Stimulated activated CD8-positive, alpha-beta memory T cell treated with anti-CD3 and anti-CD28 coated beads, Interleukin-12 subunit alpha, Interleukin-12 subunit beta, amount 100 ng/mL, for 1 hour (primary cell): ENCODE measurements around the gene RABGAP1L.
"Not testable (repeated sequence)": the region's sequence is repeated elsewhere in the genome, so short reads cannot be mapped to it uniquely, and the experiment has no call there.

Experiments used
- DNase-seq: peaks from one replicate; pipeline ENCODE4 v3.0.0-alpha.2; 2020; ENCODE audit warnings: low read depth

Gene RABGAP1L

DNA sequence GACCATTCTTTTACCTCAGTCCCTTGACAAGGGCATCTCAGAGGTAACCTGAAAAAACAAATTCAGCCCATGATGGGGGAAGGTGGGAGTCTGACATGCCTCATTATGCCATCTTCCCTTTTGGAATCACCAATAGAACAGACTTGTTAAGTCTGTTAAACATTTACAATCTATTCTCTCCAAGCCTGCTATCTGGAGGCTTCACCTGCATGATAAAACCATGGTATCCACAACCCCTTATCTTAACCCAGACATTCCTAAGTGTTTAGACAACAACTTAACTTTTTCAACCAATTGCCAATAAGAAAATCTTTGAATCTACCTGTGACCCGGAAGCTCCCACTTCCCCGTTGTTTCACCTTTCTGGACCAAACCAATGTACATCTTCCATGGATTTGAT, 607.4 kb downstream of the RABGAP1L start:
- DNase-seq = no peak

DNA sequence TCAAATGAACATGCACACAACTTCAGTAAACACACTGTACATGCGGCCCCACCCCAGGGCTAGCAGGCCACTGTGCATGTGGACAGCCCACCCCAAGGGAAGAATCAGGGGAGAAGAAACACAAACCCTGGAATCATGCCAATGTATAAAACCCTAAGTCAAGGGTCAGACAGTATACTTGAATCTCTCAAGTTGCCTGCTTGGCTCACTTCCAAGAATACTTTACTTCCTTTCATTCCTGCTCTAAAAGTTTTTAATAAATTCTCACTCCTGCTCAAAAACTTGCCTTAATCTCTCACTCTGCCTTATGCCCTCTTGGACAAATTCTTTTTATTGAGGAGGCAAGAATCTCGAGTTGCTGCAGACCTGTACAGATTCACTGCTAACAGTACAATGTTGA, 609.2 kb downstream of the RABGAP1L start:
- DNase-seq = no peak

DNA sequence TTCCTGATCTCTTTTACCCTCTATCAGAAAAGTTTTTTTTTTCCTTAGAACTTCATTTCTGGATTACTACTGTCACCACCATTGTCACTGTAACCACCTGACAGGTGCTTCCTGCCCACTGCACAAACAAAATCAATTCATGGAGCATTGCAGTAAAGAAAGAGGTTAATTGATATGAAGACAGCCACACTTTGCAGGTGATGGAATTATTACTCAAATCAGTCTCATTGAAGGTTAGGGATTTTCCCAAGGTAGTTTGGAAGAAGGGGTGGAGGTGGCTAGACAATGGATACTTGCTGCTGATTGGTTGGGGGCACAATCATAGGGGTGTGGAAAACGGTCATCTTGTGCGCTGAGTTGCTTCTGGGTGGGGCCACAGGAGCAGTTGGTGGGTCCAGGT, 609.6 kb downstream of the RABGAP1L start:
- no peak for DNase-seq

DNA sequence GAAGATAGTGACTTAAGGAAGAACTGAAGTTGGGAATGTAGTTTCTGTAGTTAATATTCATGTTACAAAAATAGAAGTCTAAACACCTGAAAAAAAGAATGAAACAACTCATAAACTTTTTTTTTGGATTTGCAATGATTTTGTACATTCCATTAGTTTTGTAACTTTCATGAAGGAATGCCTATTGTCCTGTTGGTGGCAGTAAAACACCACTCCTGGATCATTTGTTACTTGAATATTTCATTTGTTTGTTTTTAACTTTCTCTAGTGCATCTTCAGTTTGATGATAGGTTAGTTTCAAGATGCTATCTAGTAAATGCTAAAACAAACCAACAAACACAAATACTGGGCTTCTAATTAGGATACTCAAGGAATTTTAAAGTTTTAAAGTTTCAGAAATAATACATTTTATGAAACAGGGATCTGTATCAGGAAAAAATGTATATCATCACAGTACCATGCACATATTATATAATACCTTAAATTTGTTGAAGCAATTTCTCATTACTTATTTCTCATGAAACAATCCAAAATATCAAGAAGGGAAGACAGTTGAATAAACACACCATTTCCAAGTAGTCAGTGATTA, 610.7 kb downstream of the RABGAP1L start:
- DNase-seq = no peak

DNA sequence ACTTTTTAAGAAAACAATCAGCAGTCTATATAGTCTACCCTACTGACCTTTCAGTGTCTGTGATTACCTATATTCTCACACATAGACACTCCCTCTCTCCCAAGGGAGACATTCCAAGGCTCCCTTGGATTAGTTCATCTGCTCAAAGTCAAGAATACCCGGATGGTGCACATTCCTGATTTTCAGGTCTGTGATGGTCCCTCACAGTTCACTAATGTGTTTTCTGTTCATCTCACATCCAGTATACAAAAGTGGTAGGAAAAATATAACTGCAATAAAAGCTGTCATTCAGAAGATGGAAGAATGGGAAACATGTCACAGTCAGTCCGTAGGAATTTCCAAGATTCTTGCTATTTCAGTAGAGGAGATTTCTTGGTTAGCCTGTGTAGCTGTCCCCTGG, 616.3 kb downstream of the RABGAP1L start:
- DNase-seq = no peak

DNA sequence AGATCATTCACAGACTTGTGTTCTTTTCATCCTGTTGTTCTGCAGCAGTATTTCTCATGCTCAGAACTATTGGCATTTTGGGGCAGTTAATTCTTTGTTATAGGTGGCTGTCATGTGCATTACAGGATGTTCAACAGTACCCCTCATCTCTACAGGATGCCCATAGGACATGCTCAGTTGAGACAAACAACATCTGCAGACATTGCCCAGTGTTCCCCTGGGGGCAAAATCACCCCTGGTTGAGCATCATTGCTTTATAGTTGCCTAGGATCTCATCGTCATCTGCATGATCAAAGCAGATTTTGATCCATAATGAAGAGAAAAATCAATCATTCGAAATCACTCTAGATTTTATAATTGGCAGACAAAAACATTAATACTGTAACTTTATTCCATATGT, 617.9 kb downstream of the RABGAP1L start:
- no peak for DNase-seq

DNA sequence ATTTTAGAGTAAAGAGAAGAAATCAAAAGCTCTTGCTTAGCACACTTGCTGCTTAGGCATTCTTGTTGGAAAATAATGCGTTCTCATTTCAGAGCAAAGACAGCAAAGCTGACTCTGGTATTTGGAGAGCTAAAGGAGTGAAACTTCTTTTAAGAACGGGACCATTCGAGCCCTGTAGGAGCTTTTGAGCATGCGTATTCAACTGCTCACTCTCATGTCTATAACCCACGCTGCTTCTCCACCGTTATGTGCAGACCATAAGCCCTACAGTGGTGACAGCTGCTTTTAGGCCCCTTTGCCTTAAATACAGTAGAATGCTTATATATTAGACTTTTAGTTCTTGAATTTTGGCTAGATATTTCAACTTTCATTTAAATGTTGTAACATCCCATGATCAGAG, 626.2 kb downstream of the RABGAP1L start:
- DNase-seq = no peak

DNA sequence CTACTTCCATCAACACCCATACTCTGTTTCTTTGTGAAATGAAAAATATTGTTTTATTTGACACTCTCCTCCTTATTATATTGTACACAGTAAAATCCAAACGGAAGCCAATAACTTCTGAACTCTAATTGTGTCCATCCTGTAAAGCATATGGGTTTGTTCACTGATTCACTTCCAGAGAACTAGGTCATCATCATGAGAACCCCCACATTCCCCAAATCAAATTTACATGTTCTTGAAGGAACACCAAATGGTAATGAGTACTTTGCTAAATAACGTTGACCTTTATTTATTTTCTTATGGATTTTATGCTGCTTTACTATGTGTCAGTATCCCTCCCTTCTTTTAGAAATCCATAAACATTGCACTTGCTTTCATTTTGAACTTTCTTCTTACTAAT, 627.0 kb downstream of the RABGAP1L start:
- no peak for DNase-seq

DNA sequence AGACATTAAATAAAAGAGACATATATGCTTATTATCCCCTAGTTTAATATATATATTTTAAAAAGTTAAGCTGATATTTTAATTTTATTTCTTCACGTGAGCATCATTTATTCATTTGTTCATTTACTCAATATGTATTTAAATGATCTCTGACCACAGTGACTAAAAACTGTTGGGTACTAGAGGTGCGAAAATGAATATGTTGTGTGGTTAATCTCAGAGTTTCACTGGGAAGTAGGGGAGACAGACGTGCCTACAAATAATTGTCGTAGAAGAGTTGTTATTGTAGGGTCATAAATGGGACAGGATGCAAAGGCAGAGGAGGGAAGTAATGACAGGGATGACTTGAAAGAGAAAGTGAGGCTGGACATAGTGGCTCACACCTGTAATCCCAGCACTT, 627.4 kb downstream of the RABGAP1L start:
- no peak for DNase-seq

DNA sequence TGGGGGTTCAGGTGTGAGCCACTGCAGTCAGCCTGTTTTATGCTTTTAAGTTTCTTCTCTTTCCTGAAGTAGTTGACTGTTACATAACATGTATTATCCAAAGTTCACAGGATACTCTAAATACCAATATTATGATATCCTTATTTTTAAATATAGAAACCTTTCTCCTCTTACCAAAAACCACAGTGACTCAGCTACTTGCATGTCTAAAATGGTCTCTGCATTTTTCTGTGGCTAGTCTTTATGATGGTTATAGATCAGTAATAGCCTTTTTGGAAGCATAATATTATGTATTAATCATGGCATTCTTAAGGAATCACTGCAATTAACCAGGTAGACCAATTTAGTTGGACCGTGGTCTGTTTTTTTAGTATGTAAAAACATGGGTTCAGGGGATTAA, 629.7 kb downstream of the RABGAP1L start:
- no peak for DNase-seq

DNA sequence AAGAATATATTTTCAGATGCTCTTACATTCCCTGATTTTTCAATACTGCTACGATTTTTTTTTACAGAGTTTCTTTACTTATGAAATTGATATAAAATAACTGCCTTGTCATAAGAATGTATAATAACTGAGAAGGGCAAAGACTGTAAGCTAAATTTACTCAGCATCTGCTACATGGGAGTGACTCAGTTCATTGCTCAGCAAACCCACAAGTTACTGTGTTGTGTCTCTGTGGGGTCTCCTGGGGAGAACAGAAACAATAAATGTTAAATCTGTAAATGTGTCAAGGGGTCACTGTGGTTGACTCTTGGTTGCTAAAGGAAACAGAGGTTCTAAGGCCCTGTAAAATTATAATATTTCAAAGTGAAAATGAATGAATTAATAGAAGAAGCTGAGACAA, 630.1 kb downstream of the RABGAP1L start:
- no peak for DNase-seq

DNA sequence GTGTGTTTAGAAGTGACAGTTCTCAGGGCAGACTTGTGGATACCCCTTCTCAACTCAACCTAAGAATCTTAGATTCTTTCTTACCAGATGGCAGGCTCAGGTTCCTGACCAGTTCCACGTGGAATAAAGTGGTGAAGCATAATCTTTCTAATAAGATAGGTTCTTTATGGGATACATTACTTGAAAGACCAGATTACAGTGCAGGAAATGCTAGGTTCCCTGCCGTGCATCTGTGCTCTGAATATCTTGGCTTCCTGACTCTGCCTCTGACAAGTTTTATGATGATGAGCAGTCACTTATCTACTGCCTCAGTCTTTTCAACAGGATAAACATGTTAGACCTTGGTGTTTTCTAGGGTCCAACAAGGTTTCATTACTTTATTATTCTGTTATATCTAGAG, 632.5 kb downstream of the RABGAP1L start:
- DNase-seq = no peak

DNA sequence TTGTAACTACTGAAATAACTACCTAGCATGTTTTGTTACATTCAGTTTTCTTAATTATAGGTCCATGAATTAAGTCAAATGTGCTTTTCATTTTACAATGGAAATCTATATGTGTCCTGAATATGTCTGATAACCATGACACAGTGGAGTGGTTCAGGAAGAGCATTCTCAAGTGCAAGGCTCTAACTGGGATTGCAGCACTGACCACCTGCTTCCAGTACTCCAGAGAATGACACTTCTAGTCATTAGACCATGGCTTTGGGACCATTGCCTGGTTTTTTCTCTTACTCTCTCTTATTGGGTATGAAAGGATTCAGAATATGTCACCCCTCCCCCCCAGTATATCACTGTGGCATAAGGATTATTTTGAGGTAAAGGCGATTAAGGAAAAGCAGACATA, 635.5 kb downstream of the RABGAP1L start:
- DNase-seq = no peak

DNA sequence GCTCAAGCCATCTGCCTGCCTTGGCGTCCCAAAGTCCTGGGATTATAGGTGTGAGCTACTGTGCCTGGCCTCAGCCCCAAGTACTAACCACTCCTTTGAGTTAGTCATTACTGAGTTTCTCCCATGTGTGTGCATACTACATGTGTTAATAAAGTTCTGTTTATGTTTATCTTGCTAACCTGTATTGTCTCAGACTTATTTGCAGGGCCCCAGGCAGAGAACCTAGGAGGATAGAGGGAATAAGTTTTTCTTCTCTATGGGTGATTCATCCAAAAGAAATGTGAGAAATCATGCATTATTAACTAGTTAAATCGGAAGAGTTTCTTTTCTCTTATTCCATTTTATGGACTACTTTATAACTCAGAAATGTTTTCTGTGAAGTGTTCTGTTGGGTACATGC, 636.5 kb downstream of the RABGAP1L start:
- no peak for DNase-seq

DNA sequence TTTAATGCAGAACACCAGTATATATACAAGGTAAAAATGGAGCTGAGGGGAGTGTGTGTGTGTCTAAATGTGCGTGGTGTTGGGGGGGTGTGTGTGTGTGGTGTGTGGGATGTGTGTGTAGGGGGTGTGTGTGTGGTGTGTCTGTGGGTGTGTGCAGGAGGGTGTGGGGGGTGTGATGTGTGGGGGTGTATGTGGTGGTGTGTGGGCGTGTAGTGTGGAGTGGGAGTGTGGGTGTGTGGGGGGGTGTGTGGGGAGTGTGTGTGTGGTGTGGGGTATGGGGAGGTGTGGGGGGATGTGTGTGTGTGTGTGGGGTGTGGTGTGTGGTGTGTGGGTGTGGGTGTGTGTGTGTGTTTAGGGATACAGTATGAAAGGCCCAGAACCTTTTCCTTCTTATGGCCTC, 638.1 kb downstream of the RABGAP1L start:
- no peak for DNase-seq

DNA sequence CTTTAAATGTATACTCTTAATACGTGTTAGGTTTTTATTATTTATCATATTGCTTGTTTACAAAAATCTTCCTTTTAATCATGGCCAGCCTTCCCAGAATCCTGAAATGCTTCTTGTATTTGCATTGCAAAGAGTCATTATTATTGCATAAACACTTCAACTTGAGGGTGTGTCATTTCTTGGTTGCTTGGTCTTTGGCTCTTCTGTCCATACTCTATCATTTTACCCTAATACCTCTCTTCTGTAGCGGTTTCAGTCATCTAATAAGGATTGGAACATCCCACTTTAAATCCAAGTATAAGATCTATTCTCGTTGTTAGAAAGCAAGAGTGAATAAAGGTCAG, 639.8 kb downstream of the RABGAP1L start:
- no peak for DNase-seq

DNA sequence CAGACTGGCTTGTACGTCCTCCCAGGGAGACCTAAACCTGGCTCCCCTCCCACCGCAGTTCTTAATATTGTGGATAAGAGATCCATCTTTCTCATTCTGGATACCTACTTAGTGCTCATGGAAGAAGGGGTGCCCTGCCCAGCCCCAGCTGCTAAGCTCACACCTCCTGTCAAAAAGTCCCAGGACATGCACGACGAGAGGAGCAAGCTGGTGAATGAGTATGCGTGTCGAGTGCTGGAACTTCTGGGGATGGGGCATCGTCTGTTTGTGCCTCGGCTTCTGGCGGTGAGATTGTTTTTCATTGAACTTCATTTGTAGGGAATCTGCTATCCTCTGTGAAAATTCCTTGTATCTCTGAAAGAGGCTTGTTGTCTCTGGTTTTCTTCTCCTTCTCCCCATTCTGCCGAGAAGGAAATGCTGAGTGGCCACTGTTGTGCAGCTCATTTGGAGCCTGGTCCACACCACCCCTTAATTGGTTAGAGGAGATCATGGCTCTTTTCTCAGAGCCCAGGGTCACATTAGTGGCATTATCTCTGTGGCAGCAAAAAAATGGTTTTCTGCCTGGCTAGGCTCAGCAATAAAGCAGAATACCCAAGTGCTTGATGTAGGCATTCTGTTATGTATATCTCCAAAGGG, 641.0 kb downstream of the RABGAP1L start:
- DNase-seq = no peak

DNA sequence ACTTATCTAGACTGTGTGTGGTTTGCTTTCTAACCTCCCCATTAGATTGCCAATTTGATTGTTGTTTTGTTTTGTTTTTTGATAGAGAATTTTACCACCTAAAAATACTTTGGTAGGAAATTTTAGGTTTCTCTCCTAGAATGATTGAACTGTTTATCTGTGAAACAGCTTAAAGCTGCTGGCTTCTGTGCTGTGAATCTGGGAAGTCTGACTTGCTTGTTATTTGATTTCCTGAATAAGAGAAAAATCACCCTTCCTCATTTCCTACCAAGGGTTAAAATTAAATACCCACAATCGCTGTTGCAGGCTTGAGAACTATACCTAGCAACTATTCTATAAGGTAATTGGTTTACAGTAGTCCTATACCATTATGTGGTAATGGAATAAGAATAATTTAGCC, 641.6 kb downstream of the RABGAP1L start:
- no peak for DNase-seq

DNA sequence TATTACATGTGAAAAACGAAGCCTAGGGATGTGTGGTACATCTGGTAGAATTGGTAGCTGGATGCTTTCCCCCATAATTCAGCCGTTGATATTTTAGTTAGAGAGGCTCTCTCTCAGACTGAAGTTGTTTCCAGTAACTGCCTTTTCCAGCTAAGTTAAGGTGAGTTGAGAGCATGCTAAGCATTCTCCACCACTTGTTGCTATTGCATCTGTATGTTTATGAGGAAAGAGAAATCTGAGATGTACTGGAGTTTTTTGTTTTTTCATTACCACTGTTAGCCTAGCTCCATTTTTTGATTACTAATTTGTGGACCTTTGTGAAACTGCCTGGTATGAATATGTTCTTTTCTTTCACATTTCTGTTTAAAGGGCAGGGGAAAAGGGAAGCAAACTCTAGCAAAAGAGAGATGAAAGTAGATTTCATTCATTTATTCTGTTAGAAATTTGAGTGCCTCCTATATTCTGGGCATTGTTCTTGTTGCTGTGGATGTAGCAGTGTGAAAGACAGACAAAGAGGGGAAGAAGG, 650.5 kb downstream of the RABGAP1L start:
- DNase-seq = no peak

DNA sequence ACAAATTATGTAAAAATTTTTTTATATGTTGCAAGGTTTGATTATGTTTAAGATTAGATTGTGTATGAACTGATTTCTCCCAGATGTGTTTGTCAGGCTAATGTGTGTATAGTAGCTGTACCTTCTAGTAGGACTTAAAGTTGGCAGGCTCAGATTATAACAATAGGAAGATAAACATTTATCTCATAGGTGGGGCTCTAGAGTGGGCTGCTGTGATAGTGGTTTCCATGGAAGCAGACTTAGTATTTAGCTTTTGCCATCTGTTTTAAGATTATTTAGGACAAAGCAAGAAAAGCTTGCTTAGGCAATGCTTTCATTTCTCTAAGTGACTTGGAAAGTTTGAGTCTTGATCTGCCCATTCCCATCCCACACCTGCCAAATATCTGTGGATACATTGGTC, 652.7 kb downstream of the RABGAP1L start:
- no peak for DNase-seq

DNA sequence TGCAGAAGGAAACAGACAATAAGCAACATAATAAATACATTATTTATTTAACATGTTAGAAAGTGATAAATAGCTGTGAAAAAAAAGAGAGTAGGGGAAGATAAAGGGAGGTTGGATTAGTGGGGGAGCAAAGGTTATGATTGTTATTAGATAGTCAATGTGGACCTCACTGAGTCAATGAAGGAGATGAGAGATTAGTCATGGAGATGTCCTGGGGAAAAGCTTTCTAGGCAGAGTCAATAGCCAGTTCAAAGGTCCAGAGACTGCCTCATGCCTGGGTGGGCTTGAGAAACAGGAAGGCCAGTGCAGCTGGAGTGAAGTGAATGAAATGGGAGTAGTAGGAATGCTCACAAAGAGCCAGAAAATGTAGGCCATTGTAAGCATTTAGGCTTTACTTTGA, 653.3 kb downstream of the RABGAP1L start:
- no peak for DNase-seq

DNA sequence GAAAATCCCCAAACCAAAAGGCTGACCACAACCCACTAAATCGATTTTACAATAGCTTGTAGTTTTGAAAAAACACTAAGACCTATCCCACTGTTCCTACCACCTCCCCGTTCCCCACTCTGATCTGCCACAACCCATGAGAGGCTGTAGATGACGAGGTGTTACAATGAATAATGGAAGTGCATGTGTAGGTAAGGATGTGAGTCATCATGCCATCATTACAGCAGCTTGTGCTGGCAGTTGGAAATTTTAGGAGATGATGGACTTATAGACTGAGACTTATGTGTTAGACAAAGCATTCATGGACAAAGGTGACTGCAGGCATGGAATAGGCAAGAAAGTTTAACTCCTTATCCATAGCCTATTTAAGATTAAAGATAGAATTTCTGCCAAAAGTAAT, 655.7 kb downstream of the RABGAP1L start:
- no peak for DNase-seq

DNA sequence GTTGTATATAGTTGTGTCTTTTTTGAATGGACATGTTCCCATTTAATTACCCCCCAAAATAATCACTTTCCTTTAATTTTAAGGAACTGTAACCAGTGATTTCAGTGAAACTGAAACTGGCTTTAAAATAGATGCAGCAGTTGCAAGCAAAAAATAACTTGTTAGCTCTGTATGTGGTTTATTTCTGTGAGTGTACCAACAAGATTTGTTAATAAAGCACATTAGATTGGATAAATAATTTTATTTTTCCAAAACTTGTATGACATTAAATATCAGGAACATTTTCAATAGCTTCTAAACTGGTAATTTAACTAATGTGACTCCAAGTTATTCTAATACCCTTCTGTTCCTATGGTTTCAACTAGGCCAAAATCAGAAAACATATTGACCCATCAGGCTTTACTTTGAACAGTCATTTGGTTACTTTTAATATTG, 656.2 kb downstream of the RABGAP1L start:
- DNase-seq = no peak

DNA sequence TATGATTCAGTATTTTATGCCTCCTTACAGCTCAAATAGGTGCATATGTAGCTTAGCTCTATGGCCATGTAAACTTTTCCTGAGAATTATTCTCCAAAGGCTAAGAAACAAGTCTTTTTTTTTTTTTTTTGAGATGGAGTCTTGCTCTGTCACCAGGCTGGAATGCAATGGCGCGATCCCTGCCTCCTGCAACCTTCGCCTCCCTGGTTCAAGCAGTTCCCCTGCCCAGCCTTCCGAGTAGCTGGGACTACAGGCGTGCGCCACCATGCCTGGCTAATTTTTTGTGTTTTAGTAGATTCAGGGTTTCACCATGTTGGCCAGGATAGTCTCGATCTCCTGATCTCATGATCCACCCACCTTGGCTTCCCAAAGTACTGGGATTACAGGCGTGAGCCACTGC, 657.3 kb downstream of the RABGAP1L start:
- DNase-seq = not testable (repeated sequence)
